Measurements from ENCODE around the gene ARHGEF3.

GRCh38 chr3:56789076-56789475 is 12.7 kb downstream of the ARHGEF3 start:
- TF ChIP-seq, protein P1, sequence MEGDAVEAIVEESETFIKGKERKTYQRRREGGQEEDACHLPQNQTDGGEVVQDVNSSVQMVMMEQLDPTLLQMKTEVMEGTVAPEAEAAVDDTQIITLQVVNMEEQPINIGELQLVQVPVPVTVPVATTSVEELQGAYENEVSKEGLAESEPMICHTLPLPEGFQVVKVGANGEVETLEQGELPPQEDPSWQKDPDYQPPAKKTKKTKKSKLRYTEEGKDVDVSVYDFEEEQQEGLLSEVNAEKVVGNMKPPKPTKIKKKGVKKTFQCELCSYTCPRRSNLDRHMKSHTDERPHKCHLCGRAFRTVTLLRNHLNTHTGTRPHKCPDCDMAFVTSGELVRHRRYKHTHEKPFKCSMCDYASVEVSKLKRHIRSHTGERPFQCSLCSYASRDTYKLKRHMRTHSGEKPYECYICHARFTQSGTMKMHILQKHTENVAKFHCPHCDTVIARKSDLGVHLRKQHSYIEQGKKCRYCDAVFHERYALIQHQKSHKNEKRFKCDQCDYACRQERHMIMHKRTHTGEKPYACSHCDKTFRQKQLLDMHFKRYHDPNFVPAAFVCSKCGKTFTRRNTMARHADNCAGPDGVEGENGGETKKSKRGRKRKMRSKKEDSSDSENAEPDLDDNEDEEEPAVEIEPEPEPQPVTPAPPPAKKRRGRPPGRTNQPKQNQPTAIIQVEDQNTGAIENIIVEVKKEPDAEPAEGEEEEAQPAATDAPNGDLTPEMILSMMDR (IDR thresholded peaks at IDR 0.05; ENCODE audit: low read depth, low read length, poor library complexity, severe bottlenecking) = no peak
- no peak for TF ChIP-seq EZH2phosphoT487 (IDR thresholded peaks at IDR 0.05; ENCODE audit: borderline replicate concordance, low read length)
